H9 (cell line): Measurements from ENCODE around the gene IL1RAP. TPM values are rescaled to one million over a fixed set of nuclear protein-coding genes. Genes with fewer than 3 reads are reported as not detected.

Source experiments
- DNase-seq: peaks from one replicate; pipeline ENCODE4 v3.0.0-alpha.2; 2017
- H2AFZ ChIP-seq: one replicate; pipeline ENCODE4 v1.6.1; 2013; ENCODE audit warnings: mild to moderate bottlenecking, low read length, control low read depth, moderate library complexity
- H2AK5ac ChIP-seq: 2 replicates; pipeline ENCODE4 v1.6.1; 2013; ENCODE audit warnings: low read length, control low read depth, mixed read lengths; ENCODE audit not compliant: insufficient read length
- H2BK120ac ChIP-seq: one replicate; pipeline ENCODE4 v1.6.1; 2013; ENCODE audit warnings: low read depth, mild to moderate bottlenecking, low read length, control low read depth, inconsistent platforms; ENCODE audit not compliant: poor library complexity, severe bottlenecking
- H2BK12ac ChIP-seq: 2 replicates; pipeline ENCODE4 v1.6.1; 2013; ENCODE audit warnings: low read length, control low read depth, mixed read lengths, low read depth; ENCODE audit not compliant: insufficient read length
- H2BK15ac ChIP-seq: 2 replicates; pipeline ENCODE4 v1.6.1; 2013; ENCODE audit warnings: low read depth, low read length, control low read depth
- H2BK20ac ChIP-seq: one replicate; pipeline ENCODE4 v1.6.1; 2013; ENCODE audit warnings: low read depth, mild to moderate bottlenecking, low read length, control low read depth, inconsistent platforms; ENCODE audit not compliant: poor library complexity, severe bottlenecking
- H2BK5ac ChIP-seq: 2 replicates; pipeline ENCODE4 v1.6.1; 2013; ENCODE audit warnings: low read length, control low read depth, mixed read lengths; ENCODE audit not compliant: insufficient read length
- H3K14ac ChIP-seq: 2 replicates; pipeline ENCODE4 v1.6.1; 2013; ENCODE audit warnings: low read length, control low read depth; ENCODE audit not compliant: insufficient read depth
- H3K18ac ChIP-seq: 2 replicates; pipeline ENCODE4 v1.6.1; 2013; ENCODE audit warnings: low read depth, mild to moderate bottlenecking, mixed read lengths, low read length, control low read depth; ENCODE audit not compliant: insufficient read length
- H3K23ac ChIP-seq: 2 replicates; pipeline ENCODE4 v1.6.1; 2013; ENCODE audit warnings: low read length, control low read depth, mixed read lengths, low read depth; ENCODE audit not compliant: insufficient read length
- H3K23me2 ChIP-seq: 2 replicates; pipeline ENCODE4 v1.6.1; 2013; ENCODE audit warnings: low read depth, mild to moderate bottlenecking, mixed read lengths, low read length, control low read depth; ENCODE audit not compliant: insufficient read length, poor library complexity, severe bottlenecking
- H3K27ac ChIP-seq: 2 replicates; pipeline ENCODE4 v1.5.1; 2013; ENCODE audit warnings: low read length, control low read depth, mixed read lengths, low read depth; ENCODE audit not compliant: insufficient read length
- H3K27me3 ChIP-seq: 2 replicates; pipeline ENCODE4 v1.6.1; 2013; ENCODE audit warnings: low read length, control low read depth, inconsistent platforms; ENCODE audit not compliant: insufficient read depth
- H3K4ac ChIP-seq: 2 replicates; pipeline ENCODE4 v1.6.1; 2013; ENCODE audit warnings: low read depth, mild to moderate bottlenecking, control low read depth, inconsistent platforms, low read length, moderate library complexity
- H3K4me1 ChIP-seq: 2 replicates; pipeline ENCODE4 v1.6.1; 2013; ENCODE audit warnings: low read length, control low read depth, inconsistent platforms; ENCODE audit not compliant: insufficient read depth
- H3K4me2 ChIP-seq: 2 replicates; pipeline ENCODE4 v1.6.1; 2013; ENCODE audit warnings: low read length, control low read depth, mixed read lengths; ENCODE audit not compliant: insufficient read length, insufficient read depth
- H3K56ac ChIP-seq: 2 replicates; pipeline ENCODE4 v1.6.1; 2013; ENCODE audit warnings: low read depth, mild to moderate bottlenecking, mixed read lengths, low read length, control low read depth; ENCODE audit not compliant: insufficient read length
- H3K79me1 ChIP-seq: 2 replicates; pipeline ENCODE4 v1.6.1; 2013; ENCODE audit warnings: low read depth, mild to moderate bottlenecking, moderate library complexity, low read length, control low read depth, inconsistent platforms; ENCODE audit not compliant: insufficient read depth, poor library complexity, severe bottlenecking
- H3K79me2 ChIP-seq: 2 replicates; pipeline ENCODE4 v1.6.1; 2013; ENCODE audit warnings: low read length, control low read depth, inconsistent platforms; ENCODE audit not compliant: insufficient read depth
- H3K9ac ChIP-seq: 2 replicates; pipeline ENCODE4 v1.6.1; 2013; ENCODE audit warnings: low read length, control low read depth, mixed read lengths; ENCODE audit not compliant: insufficient read length; ENCODE audit errors: extremely low read depth
- H3K9me3 ChIP-seq: one replicate; pipeline ENCODE4 v1.6.1; 2013; ENCODE audit warnings: low read depth, low read length, inconsistent platforms; ENCODE audit not compliant: control insufficient read depth
- H3T11ph ChIP-seq: one replicate; pipeline ENCODE4 v1.6.1; 2013; ENCODE audit warnings: mild to moderate bottlenecking, low read length, control low read depth, inconsistent platforms
- H4K20me1 ChIP-seq: one replicate; pipeline ENCODE4 v1.6.1; 2013; ENCODE audit not compliant: control insufficient read depth, insufficient read length, insufficient read depth
- H4K5ac ChIP-seq: 2 replicates; pipeline ENCODE4 v1.6.1; 2013; ENCODE audit warnings: low read depth, mild to moderate bottlenecking, mixed read lengths, low read length, control low read depth; ENCODE audit not compliant: insufficient read length
- H4K8ac ChIP-seq: replicated peaks from 2 replicates; pipeline ENCODE4 v1.6.1; 2013; ENCODE audit warnings: low read length, control low read depth, mixed read lengths, low read depth; ENCODE audit not compliant: insufficient read length
- H4K91ac ChIP-seq: 2 replicates; pipeline ENCODE4 v1.6.1; 2013; ENCODE audit warnings: low read depth, mild to moderate bottlenecking, moderate library complexity, mixed read lengths, low read length, control low read depth; ENCODE audit not compliant: insufficient read length
- H3K27ac Mint-ChIP-seq, 3 experiments: 2 replicates in 2 of 3; 3 replicates in 1 of 3; pipeline ENCODE4 v1.8.0; 2020 to 2021; ENCODE audit warnings: mixed read lengths in 3 of 3, mild to moderate bottlenecking in 1 of 3, moderate library complexity in 1 of 3
- H3K27me3 Mint-ChIP-seq: 2 replicates; pipeline ENCODE4 v1.8.0; 2021; ENCODE audit warnings: low read depth, mild to moderate bottlenecking, moderate library complexity, mixed read lengths
- H3K36me3 Mint-ChIP-seq, 3 experiments: 2 replicates in 2 of 3; 3 replicates in 1 of 3; pipeline ENCODE4 v1.8.0; 2020 to 2021; ENCODE audit warnings: low read depth in 3 of 3, mixed read lengths in 3 of 3; ENCODE audit not compliant: insufficient read depth in 1 of 3
- H3K4me1 Mint-ChIP-seq, 2 experiments: 2 replicates each; pipeline ENCODE4 v1.8.0; 2020; ENCODE audit warnings: mixed read lengths in 2 of 2
- H3K4me3 Mint-ChIP-seq, 2 experiments: 2 replicates in 1 of 2; 3 replicates in 1 of 2; pipeline ENCODE4 v1.8.0; 2020 to 2021; ENCODE audit warnings: mild to moderate bottlenecking in 2 of 2, mixed read lengths in 2 of 2, moderate library complexity in 1 of 2
- H3K9me3 Mint-ChIP-seq, 2 experiments: 2 replicates in 1 of 2; 3 replicates in 1 of 2; pipeline ENCODE4 v1.8.0; 2020; ENCODE audit warnings: mild to moderate bottlenecking in 2 of 2, mixed read lengths in 2 of 2, moderate library complexity in 1 of 2
- CTCF ChIP-seq: fragments of 200-600 bp; sonication (generic); conservative IDR thresholded peaks from 3 replicates; pipeline ENCODE4 v1.8.0; 2021; ENCODE audit warnings: antibody characterized with exemption, mild to moderate bottlenecking
- WGBS: extraction: QIAGEN DNeasy Blood & Tissue Kit; methylation state at CpG from one replicate; pipeline ENCODE4 v1.1.7; 2013; ENCODE audit warnings: missing lambda C conversion rate, low lambda C conversion rate, mixed read lengths; ENCODE audit not compliant: insufficient read length; ENCODE audit errors: extremely low coverage; 5-methylcytosine and 5-hydroxymethylcytosine counted together
- total RNA-seq: library from RNA; stranded (reverse); gene quantifications from 2 replicates; pipeline ENCODE4 v1.2.1, GENCODE V29; 2021

The IL1RAP gene
- total RNA-seq, 1 experiment from 2014 or later: 4.6 TPM

DNA sequence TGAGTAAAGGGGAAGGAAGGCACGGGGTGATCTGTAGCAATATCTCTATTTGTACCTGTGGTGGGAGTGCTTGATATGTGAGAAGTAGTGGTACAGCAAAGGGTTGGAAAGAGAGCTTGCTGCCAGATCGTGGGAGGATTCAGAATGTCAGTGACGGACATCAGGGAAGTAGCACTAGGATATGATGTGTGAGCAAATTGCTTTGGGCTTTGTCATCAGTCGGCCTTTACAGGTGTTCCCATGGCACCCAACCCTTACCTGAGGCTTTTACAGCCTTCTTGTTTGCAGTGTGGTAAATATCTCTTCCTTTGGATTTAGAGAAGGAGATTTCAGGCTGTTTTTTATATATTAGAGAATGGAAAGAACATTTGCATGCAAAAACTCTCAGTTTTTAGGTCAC, 29.8 kb downstream of the IL1RAP start:
- peaks cover 70% of the 10 kb centered on the region for H3K27me3 Mint-ChIP-seq
- no peaks in the 10 kb centered on the region for H3K79me2 ChIP-seq
- H3K4me1 ChIP-seq: peaks cover 6% of the 10 kb centered on the region; the same call in 1 of the 2 replicates

More for the DNA sequence above, 29.8 kb downstream of the IL1RAP start:
- Histone ChIP-seq H4K20me1 (no peaks in the 10 kb centered on the region), H2AK5ac (no peak overlapping the region), H3K23ac (no peak overlapping the region), H3K4ac (no peak overlapping the region), H4K91ac (no peak overlapping the region), H2BK5ac (no peak overlapping the region), H3K9me3 (no peaks in the 10 kb centered on the region), H3K56ac (no peak overlapping the region), H3K27ac (no peak overlapping the region), H4K8ac (no peak overlapping the region), H2BK12ac (no peak overlapping the region), H3K9ac (no peak overlapping the region), H3K18ac (no peak overlapping the region), H2BK20ac (no peak overlapping the region), H4K5ac (no peak overlapping the region), H2BK120ac (no peak overlapping the region), H3K27me3 (peaks cover 15% of the 10 kb centered on the region), H2AFZ (no peak overlapping the region), H3T11ph (no peak overlapping the region), H2BK15ac (no peak overlapping the region), H3K14ac (no peak overlapping the region), H3K4me2 (no peak overlapping the region), H3K79me1 (no peaks in the 10 kb centered on the region), H3K23me2 (no peaks in the 10 kb centered on the region)
- Mint-ChIP-seq H3K4me1 (peaks cover 26 to 28% of the 10 kb centered on the region in 2 experiments), H3K36me3 (no peaks in the 10 kb centered on the region), H3K27ac (no peak overlapping the region), H3K9me3 (no peaks in the 10 kb centered on the region; a peak in 1 of 5 replicates), H3K4me3 (no peak overlapping the region)
- TF ChIP-seq CTCF: no peak
- WGBS: no CpG with 5 or more reads among the region's 4 CpGs
- DNase-seq: no peak
